HL-60 (cell line): Measurements from ENCODE around the gene CCAR1.

Source experiments
- GABPA ChIP-seq: IDR thresholded peaks from 2 replicates; pipeline ENCODE4 v1.6.1; 2012; ENCODE audit warnings: low read depth
- TF ChIP-seq, protein P1 (sequence below): IDR thresholded peaks from one replicate; pipeline ENCODE4 v1.5.1; 2011; ENCODE audit warnings: low read length, control low read depth, inconsistent platforms; ENCODE audit not compliant: insufficient read depth

DNA sequence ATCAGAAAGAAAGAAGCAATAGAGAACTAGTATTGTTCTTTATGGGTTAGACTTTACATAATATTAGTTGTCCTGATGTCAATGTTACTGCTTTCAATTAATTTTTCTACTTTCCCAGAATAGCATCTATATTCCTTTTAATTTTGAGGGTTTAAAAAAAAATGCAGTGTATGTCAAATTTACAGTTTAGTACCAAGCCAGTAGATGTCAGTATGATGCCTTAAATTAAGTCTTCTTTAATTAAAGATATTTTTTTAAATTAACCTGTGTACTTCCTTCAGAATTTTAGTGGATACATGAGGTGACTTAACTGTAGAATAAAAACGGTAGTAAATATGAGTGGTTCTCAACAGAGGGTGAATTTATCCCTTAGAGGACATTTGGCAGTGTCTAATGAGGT is 71.1 kb downstream of the CCAR1 start:
- TF ChIP-seq, protein P1, sequence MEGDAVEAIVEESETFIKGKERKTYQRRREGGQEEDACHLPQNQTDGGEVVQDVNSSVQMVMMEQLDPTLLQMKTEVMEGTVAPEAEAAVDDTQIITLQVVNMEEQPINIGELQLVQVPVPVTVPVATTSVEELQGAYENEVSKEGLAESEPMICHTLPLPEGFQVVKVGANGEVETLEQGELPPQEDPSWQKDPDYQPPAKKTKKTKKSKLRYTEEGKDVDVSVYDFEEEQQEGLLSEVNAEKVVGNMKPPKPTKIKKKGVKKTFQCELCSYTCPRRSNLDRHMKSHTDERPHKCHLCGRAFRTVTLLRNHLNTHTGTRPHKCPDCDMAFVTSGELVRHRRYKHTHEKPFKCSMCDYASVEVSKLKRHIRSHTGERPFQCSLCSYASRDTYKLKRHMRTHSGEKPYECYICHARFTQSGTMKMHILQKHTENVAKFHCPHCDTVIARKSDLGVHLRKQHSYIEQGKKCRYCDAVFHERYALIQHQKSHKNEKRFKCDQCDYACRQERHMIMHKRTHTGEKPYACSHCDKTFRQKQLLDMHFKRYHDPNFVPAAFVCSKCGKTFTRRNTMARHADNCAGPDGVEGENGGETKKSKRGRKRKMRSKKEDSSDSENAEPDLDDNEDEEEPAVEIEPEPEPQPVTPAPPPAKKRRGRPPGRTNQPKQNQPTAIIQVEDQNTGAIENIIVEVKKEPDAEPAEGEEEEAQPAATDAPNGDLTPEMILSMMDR, result no peak
- TF ChIP-seq GABPA, result no peak
